Effector memory CD8-positive, alpha-beta T cell (primary cell): ENCODE results near the gene NAV1.
"Not testable (repeated sequence)": the region's sequence is repeated elsewhere in the genome, so short reads cannot be mapped to it uniquely, and the experiment has no call there.

Source experiments
- ATAC-seq: fragments of 150-1000 bp; cut with Tn5 transposase; replicated peaks from 2 replicates; pipeline ENCODE4 v1.10.0; 2021; ENCODE audit warnings: mild to moderate bottlenecking, moderate library complexity
- DNase-seq, 3 experiments: peaks; one replicate each; pipeline ENCODE4 v3.0.0; 2021
- H3K27ac Mint-ChIP-seq, 2 donors: one replicate each; pipeline ENCODE4 v1.8.0; 2022; ENCODE audit warnings: mild to moderate bottlenecking in 2 of 2, mixed read lengths in 2 of 2, moderate library complexity in 2 of 2
- H3K27me3 Mint-ChIP-seq, 2 donors: one replicate each; pipeline ENCODE4 v1.8.0; 2022; ENCODE audit warnings: mixed read lengths in 2 of 2
- H3K36me3 Mint-ChIP-seq: one replicate; pipeline ENCODE4 v1.8.0; 2022; ENCODE audit warnings: mild to moderate bottlenecking, moderate library complexity, mixed read lengths; ENCODE audit not compliant: insufficient read depth
- H3K4me1 Mint-ChIP-seq, 2 donors: one replicate each; pipeline ENCODE4 v1.8.0; 2022; ENCODE audit warnings: low read depth in 2 of 2, mixed read lengths in 2 of 2
- H3K4me3 Mint-ChIP-seq, 2 donors: one replicate each; pipeline ENCODE4 v1.8.0; 2022; ENCODE audit warnings: mild to moderate bottlenecking in 2 of 2, mixed read lengths in 2 of 2, moderate library complexity in 2 of 2
- H3K9me3 Mint-ChIP-seq, 2 donors: one replicate each; pipeline ENCODE4 v1.8.0; 2022; ENCODE audit warnings: mixed read lengths in 2 of 2

Gene NAV1

GRCh38 chr1:201520046-201520575 is 18.8 kb upstream of the NAV1 start:
- H3K27ac Mint-ChIP-seq, ATAC-seq, H3K9me3 Mint-ChIP-seq, H3K4me3 Mint-ChIP-seq, H3K36me3 Mint-ChIP-seq, H3K27me3 Mint-ChIP-seq, DNase-seq, H3K4me1 Mint-ChIP-seq: not testable (repeated sequence)

DNA sequence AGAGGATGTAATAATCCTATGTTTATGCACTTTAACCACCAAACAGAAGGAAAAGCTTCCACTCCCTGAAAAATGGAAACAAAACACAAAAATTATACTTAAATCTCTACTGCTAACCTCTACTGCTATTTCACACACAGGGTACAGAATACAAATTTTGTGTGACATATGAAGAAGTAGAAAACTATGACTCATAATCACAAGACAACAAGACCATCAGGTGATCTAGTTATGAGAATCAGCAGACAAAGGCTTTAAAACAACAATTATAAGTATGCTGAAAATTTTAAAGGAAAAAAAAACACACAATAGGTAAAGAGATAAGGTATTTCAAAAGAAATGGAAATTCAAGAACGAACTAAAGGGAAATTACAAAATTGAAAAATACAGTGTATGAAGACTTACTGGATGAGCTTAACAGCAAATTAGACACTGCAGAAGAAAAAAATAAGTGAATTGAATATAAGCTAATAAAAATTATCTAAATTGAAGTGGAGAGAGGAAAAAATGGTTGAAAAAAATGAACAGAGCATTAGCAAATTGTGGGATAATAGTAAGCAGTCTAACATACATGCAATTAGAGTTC is 13.6 kb upstream of the NAV1 start:
- H3K9me3 Mint-ChIP-seq: no peaks in the 10 kb centered on the region
- no peaks in the 10 kb centered on the region for H3K27me3 Mint-ChIP-seq
- ATAC-seq (no peak), DNase-seq (no peak)
- H3K4me3 Mint-ChIP-seq: no peak overlapping the region
- H3K36me3 Mint-ChIP-seq: peaks cover 9% of the 10 kb centered on the region
- H3K27ac Mint-ChIP-seq: no peak overlapping the region
- peaks cover 0 to 3% of the 10 kb centered on the region in 2 donors for H3K4me1 Mint-ChIP-seq

- no peak overlapping the region for H3K4me3 Mint-ChIP-seq
- H3K27me3 Mint-ChIP-seq: peaks cover 8 to 14% of the 10 kb centered on the region in 2 donors
- ATAC-seq: no peak
- no peaks in the 10 kb centered on the region for H3K36me3 Mint-ChIP-seq
- no peaks in the 10 kb centered on the region for H3K9me3 Mint-ChIP-seq
- no peak for DNase-seq
- H3K4me1 Mint-ChIP-seq: peaks cover 2 to 3% of the 10 kb centered on the region in 2 donors
- no peak overlapping the region for H3K27ac Mint-ChIP-seq
Measured at GRCh38 chr1:201527879-201528278, 11.0 kb upstream of the NAV1 start.

GRCh38 chr1:201528631-201529252 is 10.2 kb upstream of the NAV1 start:
- no peak for ATAC-seq
- Mint-ChIP-seq H3K9me3 (no peaks in the 10 kb centered on the region), H3K36me3 (no peaks in the 10 kb centered on the region), H3K27ac (no peak overlapping the region), H3K4me1 (peaks cover 2 to 3% of the 10 kb centered on the region in 2 donors), H3K27me3 (peaks cover 9 to 15% of the 10 kb centered on the region in 2 donors), H3K4me3 (no peak overlapping the region)
- no peak for DNase-seq

DNA sequence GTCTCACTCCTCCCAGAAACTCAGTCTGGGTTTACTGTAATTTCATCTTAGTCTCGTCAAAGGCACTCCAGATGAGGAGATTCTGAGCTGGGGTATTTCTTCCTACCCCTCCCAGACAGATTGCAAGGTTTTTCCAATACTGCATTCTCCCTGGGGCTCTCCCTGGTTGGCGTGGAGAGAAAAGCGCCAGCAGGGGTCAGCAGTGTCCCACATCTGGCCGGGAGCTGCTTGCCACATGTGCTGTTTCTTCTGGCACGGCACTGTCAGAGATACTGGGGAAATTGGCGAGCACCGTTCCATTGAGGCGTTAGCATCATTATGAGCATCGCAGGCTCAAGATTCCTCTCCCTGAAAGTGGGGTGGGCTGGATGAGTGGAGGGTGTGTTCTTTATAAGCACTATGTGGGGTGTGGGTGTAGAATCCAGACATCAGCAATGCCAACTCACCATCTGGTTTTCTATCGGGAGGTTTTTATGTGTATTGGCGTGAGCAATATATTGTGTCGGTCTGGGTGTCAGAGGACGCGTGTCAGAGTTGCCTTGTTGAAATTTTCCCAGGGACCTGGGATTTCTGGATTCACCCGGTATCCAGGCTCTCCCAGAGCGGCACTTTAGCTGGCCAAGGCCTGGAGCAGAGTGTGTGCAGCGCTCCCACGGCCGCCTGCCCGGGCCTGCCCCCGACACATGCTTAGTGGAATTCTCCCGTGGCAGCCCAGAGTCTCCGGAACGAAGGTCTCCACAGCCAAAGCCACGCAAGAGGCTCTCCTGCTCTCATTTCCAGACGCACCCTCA is 8.0 kb upstream of the NAV1 start:
- H3K27ac Mint-ChIP-seq: no peak overlapping the region
- DNase-seq (no peak), ATAC-seq (no peak)
- H3K36me3 Mint-ChIP-seq: no peaks in the 10 kb centered on the region
- H3K9me3 Mint-ChIP-seq: no peaks in the 10 kb centered on the region
- peaks cover 19 to 29% of the 10 kb centered on the region in 2 donors for H3K27me3 Mint-ChIP-seq
- no peak overlapping the region for H3K4me3 Mint-ChIP-seq
- peaks cover 0 to 2% of the 10 kb centered on the region in 2 donors for H3K4me1 Mint-ChIP-seq

DNA sequence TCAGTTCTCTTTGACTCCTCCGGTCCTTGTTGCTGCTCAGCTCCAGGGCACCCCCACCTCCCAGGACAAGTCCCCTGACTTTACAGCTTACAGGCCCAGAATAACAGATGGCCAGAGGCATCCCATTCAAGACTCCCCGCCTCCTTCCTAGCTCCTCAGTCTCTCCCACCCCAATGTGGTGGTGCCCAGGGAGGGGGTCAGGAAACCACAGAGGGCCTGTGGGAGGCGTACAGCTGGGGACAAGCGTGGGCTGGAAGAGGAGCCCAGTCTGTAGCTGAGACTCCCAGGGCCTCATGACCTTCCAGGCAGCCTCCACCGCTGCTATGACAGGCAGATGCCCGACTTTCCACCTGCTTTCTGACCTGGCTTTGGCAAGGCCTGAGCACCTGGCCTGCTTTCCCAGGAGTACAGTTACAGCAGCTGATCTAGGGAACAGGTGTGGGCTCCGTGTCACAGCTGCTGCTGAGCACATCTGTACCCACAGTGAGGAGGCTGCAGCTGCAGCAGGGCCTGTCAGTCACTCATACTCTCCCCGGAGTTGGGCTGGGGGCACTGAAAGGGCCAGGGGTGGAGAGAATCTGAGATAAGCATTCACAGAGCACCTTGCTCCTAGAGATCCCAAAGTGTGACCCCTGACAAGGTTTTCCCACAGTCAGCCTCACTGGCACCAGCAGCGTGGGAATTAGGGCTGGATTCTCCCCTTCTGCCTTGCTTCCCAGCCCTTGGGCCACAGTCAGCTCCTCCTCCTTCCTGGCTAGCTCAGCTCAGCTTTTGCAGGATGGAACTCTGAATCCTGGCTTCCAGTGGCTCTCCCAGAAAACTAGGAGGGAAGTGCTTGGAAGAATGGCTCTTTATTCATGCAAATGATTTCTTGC is 7.1 kb upstream of the NAV1 start:
- no peak for DNase-seq
- H3K9me3 Mint-ChIP-seq: no peaks in the 10 kb centered on the region
- ATAC-seq: no peak

DNA sequence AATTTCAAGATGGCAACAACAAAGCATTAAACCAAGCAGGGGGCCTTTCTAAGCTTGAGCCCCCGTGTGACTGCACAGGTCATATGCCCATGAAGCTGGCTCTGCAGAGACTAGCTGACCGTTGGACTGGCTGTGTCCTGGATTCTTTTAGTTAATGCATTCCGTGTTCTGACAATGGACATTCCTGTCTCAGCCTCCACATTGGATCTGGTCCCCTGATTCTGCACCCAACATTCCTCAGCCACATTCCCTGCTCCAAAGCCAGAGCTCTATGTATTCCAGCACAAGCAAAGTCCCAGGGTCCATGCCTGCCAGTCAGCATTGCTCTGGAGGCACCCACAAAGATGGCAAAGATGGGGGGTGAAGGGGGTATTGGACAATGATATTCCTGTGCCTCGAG is 5.1 kb upstream of the NAV1 start:
- H3K4me1 Mint-ChIP-seq: peaks cover 9 to 12% of the 10 kb centered on the region in 2 donors
- no peak overlapping the region for H3K27ac Mint-ChIP-seq
- no peak for DNase-seq
- ATAC-seq: no peak
- H3K9me3 Mint-ChIP-seq: no peaks in the 10 kb centered on the region
- H3K36me3 Mint-ChIP-seq: no peaks in the 10 kb centered on the region
- no peak overlapping the region for H3K4me3 Mint-ChIP-seq
- peaks cover 46 to 58% of the 10 kb centered on the region in 2 donors for H3K27me3 Mint-ChIP-seq

More for the DNA sequence above, 7.1 kb upstream of the NAV1 start:
- no peak overlapping the region for H3K4me3 Mint-ChIP-seq
- peaks cover 28 to 38% of the 10 kb centered on the region in 2 donors for H3K27me3 Mint-ChIP-seq
- H3K27ac Mint-ChIP-seq: no peak overlapping the region
- H3K4me1 Mint-ChIP-seq: peaks cover 0 to 2% of the 10 kb centered on the region in 2 donors
- no peaks in the 10 kb centered on the region for H3K36me3 Mint-ChIP-seq

DNA sequence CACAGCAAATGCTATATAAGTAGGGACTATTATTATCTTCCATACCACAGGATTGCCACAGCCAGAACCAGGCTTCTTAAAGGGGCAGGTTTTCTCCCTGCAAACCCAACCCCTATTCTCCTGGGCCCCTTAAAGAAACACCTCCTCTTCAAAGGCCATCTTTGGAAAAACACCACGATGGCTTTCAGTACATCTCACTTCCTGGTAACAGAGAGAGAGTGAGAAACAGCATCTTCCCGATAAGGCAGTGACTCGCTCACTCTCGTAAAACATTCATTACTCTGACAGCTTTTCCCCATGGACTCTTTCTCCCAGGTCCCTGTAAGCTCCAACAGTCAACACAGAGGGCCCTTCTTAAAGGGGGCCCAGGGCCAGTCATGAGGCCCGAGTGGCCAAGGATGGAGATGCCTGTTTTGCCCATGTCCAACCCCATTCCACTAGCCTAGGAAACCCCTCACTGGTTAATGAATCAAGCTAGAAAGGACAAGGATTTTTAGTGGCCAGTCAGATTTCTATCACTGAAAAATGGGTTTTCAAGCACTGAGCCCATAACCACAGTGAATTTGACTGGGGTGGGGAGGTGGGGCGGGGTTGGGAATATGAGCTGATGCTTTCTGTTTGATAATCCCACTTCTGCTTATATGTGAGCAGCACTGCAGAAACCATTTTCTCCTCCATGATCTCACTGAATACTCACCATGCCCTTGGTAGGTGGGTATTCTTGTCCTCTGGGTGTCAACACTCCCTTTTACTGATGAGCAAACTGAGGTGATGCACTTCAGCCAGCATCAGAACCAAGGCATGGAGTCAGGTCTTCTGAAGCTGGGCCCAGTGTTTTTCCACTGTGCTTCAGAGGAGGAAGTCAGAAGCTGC is 3.6 kb upstream of the NAV1 start:
- Mint-ChIP-seq H3K27me3 (peaks cover 56 to 69% of the 10 kb centered on the region in 2 donors), H3K4me1 (peaks cover 15 to 19% of the 10 kb centered on the region in 2 donors), H3K27ac (no peak overlapping the region), H3K36me3 (no peaks in the 10 kb centered on the region), H3K9me3 (no peaks in the 10 kb centered on the region), H3K4me3 (no peak overlapping the region)
- DNase-seq (no peak), ATAC-seq (no peak)

DNA sequence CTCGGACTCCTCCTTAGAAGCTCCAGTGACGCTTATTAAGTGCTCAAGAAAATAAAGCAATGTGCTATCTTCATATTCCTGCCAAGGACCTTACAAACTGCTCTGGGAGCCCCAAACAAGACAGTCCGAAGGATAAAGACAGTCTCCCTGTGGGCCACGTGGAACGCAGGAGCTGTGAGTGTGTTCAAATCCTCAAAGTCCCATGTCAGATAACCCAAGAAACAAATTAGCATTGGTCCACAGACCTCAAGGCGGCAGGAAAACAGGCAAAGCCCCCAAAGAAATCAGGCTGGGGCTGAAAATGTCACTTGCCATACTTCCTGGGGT is 3.0 kb upstream of the NAV1 start:
- Mint-ChIP-seq H3K27me3 (peaks cover 62 to 70% of the 10 kb centered on the region in 2 donors), H3K4me3 (no peak overlapping the region)
- no peak for ATAC-seq

DNA sequence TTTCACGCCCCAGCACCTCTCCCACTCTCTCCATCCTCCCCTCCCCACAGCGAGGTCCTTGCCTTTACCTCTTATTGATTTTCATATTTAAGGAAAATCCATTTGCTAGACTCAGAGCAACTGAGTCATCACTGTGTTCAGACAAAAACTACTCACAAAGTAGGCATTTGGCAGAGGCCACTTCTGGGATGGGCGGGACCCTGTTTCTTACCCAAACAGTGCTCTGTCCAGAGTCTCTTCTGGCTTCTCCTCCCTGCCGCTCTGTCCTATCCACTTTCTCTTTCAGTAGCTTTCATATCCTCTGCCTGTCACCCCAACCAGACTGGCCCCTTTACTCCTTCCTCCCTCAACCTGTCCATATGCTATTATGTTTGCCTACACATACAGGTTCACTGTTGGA is 2.4 kb upstream of the NAV1 start:
- Mint-ChIP-seq H3K36me3 (no peaks in the 10 kb centered on the region), H3K27me3 (peaks cover 66 to 76% of the 10 kb centered on the region in 2 donors), H3K27ac (no peak overlapping the region), H3K9me3 (no peaks in the 10 kb centered on the region), H3K4me3 (no peak overlapping the region), H3K4me1 (peaks cover 15 to 21% of the 10 kb centered on the region in 2 donors)
- DNase-seq (no peak), ATAC-seq (no peak)

More for the DNA sequence above, 3.0 kb upstream of the NAV1 start:
- no peak for DNase-seq
- Mint-ChIP-seq H3K27ac (no peak overlapping the region), H3K36me3 (no peaks in the 10 kb centered on the region), H3K9me3 (no peaks in the 10 kb centered on the region), H3K4me1 (peaks cover 15 to 19% of the 10 kb centered on the region in 2 donors)

GRCh38 chr1:201537028-201537427 is 1.9 kb upstream of the NAV1 start:
- H3K36me3 Mint-ChIP-seq: no peaks in the 10 kb centered on the region
- H3K27me3 Mint-ChIP-seq: peaks cover 71 to 80% of the 10 kb centered on the region in 2 donors
- H3K4me1 Mint-ChIP-seq: peaks cover 15 to 21% of the 10 kb centered on the region in 2 donors
- H3K4me3 Mint-ChIP-seq: no peak overlapping the region
- no peak overlapping the region for H3K27ac Mint-ChIP-seq
- no peak for DNase-seq
- no peak for ATAC-seq
- H3K9me3 Mint-ChIP-seq: no peaks in the 10 kb centered on the region

GRCh38 chr1:201537467-201537866 is 1.5 kb upstream of the NAV1 start:
- H3K36me3 Mint-ChIP-seq: peaks cover 2% of the 10 kb centered on the region
- ATAC-seq (no peak), DNase-seq (no peak)
- peaks cover 70 to 80% of the 10 kb centered on the region in 2 donors for H3K27me3 Mint-ChIP-seq
- H3K9me3 Mint-ChIP-seq: no peaks in the 10 kb centered on the region
- no peak overlapping the region for H3K27ac Mint-ChIP-seq
- H3K4me1 Mint-ChIP-seq: peaks cover 15 to 21% of the 10 kb centered on the region in 2 donors
- no peak overlapping the region for H3K4me3 Mint-ChIP-seq
